Measurements from ENCODE around the gene TTC27.
"Not testable (repeated sequence)": the region's sequence is repeated elsewhere in the genome, so short reads cannot be mapped to it uniquely, and the experiment has no call there.

Gene TTC27

DNA sequence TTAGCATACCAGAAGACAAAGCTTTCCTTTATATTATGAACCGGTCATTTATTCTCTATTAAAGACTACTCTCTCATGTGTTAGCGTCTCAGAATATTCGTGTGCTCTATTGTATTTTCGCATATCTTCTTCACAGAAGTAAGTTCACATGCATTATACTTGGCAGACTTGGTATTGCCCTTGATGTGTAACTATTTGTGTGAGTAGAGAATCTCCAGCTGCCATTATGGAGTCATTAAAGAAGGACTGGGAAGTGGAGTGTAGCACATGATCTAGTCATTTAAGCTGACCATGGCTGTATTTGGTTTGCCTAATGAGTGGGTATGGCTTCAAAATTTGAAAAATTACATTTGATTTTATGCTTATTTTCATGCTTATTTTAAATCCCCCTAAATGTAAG, 92.9 kb downstream of the TTC27 start:
- DNase-seq: no peak

DNA sequence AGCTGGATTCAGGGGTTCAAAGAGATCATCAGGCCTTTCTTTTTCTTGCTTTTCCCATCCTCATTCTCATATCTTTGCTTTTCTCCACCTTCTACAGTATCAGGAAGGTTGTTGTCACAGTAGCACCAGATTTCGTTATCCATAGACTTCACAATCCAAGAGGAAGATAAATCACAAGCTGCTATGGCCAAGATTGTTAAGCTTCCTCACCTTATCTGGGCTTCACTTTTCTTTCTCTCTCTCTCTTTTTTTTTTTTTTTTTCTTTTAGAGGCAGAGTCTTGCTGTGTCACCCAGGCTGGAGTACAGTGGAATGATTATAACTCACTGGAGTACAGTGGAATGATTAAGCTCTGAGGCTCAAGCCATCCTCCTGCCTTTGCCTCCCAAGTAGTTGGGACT, 93.5 kb downstream of the TTC27 start:
- no peak for DNase-seq

DNA sequence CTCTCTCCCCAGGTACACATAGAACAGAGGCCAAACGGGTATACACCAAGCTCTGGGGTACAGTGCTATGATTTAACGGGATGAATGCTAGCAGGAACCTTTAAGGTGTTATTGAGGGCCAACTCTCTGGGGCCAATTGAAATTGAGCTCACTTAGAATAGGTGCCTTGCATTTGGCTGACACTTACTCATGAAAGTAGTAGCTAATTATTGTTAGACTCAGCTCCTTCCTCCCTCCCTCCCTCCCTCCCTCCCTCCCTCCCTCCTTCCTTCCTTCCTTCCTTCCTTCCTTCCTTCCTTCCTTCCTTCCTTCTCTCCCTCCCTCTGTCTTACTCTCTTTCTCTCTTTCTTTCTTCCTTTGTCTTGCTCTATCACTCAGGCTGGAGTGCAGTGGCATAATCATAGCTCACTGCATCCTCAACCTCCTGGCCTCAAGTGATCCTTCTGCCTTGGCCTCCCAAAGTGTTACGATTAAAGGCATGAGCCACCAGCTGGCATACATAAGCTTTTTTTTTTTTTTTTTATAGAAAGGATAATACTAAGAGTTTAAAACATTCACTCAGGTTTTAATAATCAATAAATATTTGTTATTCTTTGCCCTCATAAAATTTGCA, 95.7 kb downstream of the TTC27 start:
- no peak for DNase-seq

DNA sequence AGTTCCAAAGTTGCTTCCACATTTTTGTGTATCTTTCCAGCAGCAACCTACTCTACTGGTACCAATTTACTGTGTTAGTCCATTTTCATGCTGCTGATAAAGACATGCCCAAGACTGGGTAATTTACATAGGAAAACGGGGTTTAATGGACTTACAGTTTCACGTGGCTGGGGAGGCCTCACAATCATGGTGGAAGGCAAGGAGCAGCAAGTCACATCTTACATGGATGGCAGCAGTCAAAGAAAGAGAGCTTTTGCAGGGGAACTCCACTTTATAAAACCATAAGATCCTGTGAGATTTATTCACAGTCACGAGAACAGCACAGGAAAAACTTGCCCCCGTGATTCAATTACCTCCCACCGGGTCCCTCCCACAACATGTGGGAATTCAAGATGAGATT, 98.8 kb downstream of the TTC27 start:
- not testable (repeated sequence) for DNase-seq

DNA sequence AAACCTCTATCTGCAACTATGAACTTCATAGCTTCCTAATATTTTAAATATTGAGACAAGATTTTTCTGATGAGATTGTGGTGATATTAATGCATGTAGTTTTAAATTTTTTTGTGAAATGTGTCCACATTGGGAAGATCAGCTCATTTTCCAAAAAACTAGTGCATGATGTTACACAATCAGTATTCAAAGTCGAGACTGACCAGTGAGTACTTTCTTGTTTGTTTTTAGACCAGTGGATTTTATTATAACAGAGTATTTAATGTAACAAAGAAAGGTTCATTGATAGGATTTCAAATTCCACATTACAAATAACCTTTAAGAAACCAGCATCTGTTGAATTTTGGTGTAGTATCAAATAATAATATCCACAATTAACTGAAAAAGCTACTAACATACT, 99.3 kb downstream of the TTC27 start:
- no peak for DNase-seq

DNA sequence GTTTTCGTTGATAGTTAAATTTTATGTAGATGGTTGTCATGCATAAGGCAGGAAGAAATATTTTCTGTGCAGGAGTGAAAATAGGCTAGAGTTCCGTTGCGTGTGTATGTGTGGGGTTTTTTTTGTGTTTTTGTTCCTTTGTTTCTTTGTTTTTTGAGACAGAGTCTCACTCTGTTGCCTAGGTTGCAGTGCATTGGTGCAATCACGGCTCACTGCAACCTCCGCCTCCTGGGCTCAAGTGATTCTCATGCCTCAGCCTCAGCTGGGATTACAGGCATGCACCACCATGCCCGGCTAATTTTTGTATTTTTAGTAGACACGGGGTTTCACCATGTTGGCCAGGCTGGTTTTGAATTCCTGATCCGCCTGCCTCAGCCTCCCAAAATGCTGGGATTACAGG, 103.1 kb downstream of the TTC27 start:
- DNase-seq: not testable (repeated sequence)

DNA sequence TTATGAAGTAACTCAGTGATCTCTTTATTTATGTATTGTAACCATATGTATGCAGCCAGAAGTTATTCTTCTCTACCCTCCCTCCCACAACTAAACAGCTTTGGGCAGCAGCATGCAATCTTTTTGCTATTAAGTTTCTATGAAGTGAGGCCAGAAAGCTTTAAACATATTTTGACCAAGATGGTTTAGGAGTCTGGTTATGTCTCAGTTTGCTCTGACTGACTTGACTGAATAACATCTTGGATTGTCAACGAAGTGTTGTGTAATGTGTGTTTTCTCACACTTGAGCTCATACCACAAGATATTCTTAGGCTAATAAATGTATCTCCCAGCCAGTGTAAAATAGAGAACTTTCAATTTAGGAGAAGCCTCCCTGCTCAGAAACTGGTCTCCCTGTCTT, 104.3 kb downstream of the TTC27 start:
- DNase-seq: no peak

DNA sequence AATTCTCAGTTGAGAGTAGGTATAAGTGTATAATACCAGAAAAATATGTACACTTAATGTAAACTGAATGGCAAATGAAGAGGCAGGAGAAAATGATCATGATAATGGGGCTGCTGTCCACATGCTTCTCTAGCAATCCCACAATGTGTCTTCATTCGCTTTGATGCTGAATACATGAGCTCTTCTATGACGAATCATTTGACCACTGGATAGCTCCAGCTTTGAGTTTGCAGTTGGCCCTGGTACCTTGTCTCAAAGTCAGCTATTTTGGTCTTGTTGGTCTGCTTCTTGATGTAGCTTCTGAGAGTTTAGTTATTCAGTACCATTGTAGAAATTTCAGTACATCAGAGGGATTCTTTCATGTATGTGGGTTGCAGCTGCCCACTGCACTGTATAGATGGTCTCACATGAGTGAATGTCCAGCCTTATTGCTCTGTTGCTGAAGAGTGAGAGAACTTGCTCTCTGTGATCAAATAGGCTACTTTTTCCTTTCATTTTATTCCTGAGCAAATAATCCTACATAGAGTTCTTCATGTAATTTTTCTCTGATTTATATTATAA, 105.1 kb downstream of the TTC27 start:
- DNase-seq: no peak

DNA sequence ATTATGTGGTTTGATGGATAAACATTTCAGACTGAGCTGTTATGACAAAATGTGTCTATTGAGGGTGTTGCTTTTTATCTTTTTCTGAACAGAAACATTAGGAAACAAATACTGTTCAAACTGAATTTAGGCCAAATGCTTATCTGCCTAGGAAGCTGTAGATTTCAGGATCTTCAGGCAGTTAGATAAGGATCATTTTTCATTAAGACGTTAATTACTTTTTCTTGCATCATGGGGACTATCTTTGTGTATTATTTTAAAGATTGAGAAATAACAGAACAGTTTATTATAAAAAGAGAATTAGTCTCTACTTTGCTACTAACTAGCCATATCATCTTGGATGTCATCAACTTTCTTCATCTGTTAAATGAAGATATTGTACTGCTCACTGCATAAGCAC, 107.5 kb downstream of the TTC27 start:
- DNase-seq: no peak

DNA sequence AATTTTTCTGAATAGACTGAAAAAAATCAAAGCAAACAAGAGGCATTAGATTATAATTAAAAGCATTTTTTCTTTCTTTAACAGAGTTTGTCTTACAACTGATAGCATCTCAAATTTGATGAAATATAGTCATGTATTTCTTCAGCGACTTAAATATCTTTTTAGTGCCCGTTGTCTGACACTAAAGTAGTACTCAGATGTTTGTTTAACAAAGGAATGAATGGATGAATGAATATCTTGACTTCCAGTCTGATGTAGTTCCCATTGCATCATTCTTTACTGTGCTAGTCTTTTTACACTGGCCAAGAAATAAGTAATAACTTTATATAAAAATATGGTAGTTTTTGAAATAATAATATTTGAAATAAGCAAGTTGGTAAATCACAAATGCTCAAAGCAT, 111.1 kb downstream of the TTC27 start:
- no peak for DNase-seq

DNA sequence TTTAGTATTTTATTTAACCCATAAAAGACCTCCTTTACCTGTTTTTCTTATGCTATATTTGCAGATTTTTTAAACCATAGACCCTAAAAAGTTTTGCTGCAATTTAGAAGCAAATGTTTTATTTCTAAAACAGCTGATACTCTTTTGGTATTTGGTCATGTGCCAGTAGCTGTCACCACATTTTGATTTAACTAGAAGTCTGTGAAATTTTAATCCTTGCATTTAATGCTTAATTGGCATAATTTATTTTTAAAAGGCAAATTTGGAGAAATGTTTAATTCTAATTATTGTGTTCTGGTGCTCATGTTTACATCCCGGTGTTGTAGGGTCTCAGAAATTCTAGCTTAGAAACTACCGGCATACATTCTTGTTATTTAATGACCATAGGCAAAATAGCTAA, 111.8 kb downstream of the TTC27 start:
- no peak for DNase-seq

DNA sequence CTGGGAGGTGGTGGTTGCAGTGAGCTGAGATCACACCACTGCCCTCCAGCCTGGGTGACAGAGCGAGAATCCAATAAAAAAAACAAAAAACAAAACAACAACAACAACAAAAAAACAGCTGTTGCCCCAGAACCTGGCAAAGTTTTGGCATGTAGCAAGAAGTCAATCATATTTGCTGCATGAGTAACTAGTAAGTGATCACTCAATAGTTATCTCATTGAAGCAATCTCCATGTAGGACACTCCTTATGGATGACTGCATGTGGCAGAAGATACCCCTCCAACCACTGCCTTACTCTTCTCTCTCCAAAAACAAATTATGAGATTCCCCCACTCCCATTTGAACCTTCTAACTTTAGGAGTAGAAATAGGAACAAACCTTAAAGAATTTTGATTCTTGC, 113.7 kb downstream of the TTC27 start:
- DNase-seq: no peak

DNA sequence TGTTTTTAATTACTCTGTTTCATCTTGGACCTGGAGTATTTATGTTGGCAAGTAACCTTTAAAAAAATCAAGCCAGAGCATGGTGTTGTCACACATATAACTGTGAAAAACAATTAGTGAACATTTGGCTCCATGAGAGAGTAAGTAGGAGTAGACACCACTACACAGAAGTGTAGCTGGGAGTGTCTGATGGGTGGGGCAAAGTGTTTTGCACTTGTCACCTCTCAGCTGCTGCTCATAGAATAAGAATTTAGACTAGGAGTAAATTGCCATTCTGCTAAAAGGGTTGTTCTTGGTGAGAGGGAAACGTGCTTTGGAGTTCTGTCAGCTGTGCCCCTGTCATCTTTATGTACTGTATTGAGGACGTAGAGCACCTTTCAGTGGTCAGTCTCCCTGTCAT, 114.5 kb downstream of the TTC27 start:
- no peak for DNase-seq

DNA sequence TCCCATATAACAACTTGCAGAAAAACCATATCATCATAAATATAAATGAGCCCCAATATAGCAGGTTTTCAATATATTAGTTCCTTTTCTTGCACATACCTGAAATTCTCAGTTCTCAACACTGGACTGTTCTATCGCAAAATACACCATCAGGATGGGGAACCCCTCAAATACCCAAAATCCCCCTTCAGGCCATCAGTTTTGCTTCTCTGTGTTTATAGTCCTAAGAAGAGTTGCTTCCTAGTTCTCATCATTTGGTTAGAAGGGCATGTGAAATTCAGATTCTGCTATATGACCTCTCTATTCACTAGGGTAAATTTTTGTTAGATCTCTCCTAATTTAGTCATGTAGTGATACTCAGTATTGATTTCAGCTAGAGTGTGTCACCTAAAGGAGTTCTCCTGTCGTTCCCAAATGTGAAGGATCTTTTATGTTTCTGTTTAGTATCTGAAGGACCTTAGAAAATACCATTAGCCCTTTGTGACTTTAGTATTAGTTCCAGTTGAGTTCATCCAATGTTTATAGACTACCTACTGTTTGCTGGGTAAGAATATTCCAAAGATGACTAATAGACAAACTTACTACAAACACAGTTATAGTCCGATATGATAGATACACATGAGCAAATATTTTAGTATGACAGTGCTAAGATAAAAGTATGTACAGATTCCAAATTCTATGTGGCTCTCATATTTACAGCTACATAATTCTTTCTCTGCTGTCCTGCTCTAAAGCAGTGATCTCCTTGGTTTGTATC, 115.8 kb downstream of the TTC27 start:
- no peak for DNase-seq

DNA sequence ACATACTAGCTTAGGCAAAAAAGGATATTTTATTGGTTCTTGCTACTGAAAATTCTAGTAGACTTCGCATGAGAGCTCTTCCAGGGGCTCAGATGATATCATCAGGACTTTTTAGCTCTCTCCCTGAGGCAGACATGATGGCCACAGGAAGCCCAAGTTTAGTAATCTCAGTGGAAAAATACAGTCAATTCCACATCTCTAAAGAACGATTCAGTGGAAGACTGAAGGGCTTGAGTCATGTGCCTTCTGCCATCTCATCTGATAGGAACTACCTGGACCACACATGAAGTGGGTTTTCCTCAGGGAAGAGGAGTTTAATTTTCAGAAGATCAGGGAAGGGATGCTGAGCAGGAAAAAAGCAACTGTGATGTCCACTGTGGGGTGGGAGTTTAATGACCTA, 117.3 kb downstream of the TTC27 start:
- no peak for DNase-seq

DNA sequence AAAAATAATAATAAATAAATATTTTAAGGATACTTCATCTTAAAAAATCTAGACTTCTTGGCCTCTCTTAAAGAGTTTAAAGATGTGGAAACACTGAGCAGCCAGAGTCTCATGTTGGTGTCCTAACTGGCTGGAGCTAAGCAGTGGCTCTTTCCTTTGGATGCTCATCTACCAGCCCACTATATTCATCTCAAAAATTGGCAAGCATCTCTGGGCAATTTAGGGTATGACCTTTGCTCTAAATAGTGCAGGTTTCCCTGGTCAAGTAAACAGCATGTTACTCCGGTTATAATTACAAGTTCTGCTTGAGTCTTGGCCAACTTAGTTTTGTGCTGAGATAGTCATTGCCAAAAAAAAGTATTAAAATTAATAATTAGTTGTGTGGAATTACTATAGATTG, 117.8 kb downstream of the TTC27 start:
- no peak for DNase-seq

DNA sequence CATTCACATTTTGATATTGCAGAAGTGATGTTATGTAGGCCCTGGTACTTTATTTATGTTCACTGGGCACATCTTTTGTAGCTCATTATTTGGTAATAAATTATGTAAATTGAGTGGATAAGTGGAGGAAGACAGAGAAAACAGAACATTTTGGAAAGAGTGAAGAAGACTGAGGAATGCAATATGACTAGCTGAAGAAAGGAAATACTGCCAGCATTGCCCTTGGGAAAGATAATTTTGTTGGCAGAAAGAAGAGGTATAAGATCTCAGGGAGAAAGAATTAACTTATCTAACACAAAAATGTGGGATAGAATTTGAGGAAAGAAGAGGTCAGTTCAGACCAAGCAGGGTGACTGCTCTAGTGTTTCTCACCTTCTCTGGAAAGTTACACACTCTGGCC, 118.8 kb downstream of the TTC27 start:
- no peak for DNase-seq

DNA sequence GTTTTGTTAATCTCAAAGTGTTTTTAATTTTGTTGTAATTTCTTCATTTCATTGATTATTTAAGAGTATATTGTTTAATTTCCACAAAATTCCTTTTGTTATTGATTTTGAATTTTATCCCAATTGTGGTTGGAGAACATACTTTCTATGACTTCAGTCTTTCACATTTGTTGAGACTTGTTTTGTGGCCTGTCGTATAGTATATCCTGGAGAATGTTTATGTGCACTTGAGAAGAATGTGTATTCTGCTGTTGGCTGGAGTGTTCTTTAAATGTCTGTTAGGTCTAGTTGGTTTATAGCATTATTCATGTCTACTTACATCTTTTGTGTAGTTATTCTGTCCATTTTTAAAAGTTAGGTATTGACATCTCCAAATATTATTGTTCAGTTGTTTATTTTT, 120.3 kb downstream of the TTC27 start:
- DNase-seq: no peak

DNA sequence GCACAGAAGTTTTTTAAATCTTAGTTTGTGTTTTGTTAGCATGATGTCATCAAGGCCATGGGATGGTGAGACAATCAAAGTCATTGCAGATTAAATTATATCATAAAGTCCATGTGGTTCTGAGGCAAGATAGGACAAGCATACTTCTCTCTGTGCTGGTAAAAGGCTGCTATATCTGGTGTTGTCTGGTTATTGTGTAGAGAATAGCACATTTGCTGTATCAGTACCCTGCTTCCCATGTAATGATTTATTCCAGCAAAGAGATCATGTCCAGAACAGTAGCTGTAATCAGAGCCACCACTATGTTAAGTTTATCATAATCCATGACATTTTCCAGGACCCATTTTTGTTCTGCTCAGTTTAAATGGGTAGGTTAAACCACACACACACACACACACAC, 123.0 kb downstream of the TTC27 start:
- DNase-seq: no peak

DNA sequence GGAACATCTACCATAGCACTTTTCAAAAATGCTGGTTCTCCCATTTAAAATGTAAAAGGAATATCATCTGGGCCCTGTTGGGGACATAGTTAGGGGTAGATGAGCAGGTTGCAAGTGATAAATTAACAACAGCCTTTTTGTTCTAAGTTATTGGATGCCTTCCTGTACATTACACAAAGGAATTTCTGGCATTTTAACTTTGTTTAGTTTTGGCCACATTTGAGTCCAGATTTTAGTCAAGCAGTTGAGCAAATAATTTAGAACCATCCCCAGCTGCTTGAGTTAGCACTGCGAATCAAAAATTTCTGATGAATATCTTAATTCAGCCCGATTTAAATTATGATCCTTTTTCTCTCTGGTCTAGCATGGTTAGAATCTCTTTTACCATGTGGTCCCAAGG, 124.4 kb downstream of the TTC27 start:
- no peak for DNase-seq

DNA sequence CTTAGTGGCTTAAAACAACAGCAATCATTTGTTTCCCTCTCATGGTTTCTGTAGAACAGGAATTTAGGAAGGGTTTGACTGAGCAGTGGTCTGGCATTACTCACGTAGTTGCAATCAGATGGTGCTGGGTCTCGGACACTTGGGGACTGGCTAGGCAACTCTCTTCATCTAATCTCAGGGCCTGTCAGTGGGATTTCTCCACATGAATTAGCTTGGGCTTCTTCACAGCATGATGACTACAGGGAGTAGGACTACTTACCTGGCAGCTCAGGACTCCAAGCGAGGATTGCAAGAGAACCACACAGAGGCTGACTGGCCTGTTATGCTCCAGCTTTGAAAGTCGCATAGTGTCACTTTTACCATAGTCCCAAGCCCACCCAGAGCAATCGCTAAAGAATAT, 125.1 kb downstream of the TTC27 start:
- no peak for DNase-seq

DNA sequence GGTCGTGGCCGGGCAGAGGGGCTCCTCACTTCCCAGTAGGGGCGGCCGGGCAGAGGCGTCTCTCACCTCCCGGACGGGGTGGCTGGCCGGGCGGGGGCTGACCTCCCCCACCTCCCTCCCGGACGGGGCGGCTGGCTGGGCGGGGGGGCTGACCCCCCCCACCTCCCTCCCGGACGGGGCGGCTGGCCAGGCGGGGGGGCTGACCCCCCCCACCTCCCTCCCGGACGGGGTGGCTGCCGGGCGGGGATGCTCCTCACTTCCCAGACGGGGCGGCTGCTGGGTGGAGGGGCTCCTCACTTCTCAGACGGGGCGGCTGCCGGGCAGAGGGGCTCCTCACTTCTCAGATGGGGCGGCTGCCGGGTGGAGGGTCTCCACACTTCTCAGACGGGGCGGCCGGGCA, 126.8 kb downstream of the TTC27 start:
- DNase-seq: not testable (repeated sequence)

DNA sequence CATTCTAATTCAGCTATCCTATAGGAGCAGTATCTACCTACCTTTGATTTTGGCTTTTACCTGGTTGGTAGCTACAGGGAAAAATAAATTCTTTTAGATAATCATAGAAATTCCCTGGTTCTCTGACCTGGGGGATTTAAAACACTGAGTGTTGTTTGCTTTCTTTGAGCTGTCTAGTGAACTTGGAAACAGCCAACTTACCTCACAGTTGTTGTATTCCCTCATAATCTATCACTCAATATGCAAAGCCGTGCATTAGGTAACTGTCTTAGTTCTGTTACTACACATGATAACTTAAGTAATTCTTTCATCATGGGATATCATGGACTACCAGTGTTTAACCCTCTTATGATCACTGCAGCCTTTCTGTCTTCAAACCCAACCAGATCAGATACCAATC, 127.8 kb downstream of the TTC27 start:
- no peak for DNase-seq

DNA sequence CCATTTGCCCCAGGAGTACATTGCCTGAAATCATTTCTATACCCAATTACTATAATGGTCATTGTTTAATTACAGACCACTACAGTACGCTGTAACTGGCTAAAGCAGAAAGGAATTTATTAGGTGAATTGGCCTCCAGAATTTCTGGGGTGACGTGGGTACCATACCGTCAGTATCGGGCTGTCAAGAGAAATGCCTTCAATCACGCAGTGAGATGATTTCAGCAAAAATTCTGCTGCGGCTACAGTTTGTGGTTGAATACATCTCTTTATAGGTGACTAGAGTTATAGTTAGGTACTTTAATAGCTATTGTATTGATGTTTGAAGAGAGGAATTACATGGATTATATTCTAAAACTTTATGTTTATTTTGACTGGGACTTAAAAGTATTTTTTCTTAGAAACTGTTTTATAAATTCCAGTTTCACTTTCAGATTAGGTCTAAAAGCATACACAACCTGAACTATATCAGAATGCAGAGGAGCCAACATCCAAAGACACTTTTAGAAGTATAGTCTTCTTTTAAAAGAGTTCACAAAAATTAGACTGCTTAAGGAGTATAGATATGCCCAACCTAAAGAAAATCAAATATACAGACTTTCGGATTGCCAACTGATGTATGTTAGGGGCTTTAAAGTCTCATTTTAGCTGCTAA, 128.4 kb downstream of the TTC27 start:
- no peak for DNase-seq
